Activated CD8-positive, alpha-beta T cell treated with anti-CD3 and anti-CD28 coated beads, Interleukin-2, amount 10 ng/mL, durations not matched to agents 7 days and 5 days (primary cell): ENCODE data around the gene FSIP1. TPM values are rescaled to one million over a fixed set of nuclear protein-coding genes. Genes with fewer than 3 reads are reported as not detected.

ENCODE experiments used
- ATAC-seq: fragments of 150-1000 bp; cut with Tn5 transposase; one replicate; pipeline ENCODE4 v1.10.0; 2021; ENCODE audit warnings: moderate library complexity
- CTCF ChIA-PET: fragments of 350-600 bp; sonication (Branson Sonifier 250); formaldehyde crosslinking; loops from one replicate; lab custom pipeline; 2021; ENCODE audit warnings: antibody characterized with exemption; lab: Charles Lee
- POLR2A ChIA-PET: fragments of 350-600 bp; sonication (Branson Sonifier 250); formaldehyde crosslinking; loops from one replicate; lab custom pipeline; 2021; ENCODE audit warnings: antibody characterized with exemption; lab: Charles Lee
- DNase-seq: peaks from one replicate; pipeline ENCODE4 v3.0.0-alpha.2; 2020
- H3K27ac Mint-ChIP-seq: one replicate; pipeline ENCODE4 v1.8.0; 2021; ENCODE audit warnings: mild to moderate bottlenecking, mixed read lengths
- H3K27me3 Mint-ChIP-seq: one replicate; pipeline ENCODE4 v1.8.0; 2021; ENCODE audit warnings: low read depth, mixed read lengths
- H3K36me3 Mint-ChIP-seq: one replicate; pipeline ENCODE4 v1.8.0; 2021; ENCODE audit warnings: low read depth, mixed read lengths
- H3K4me1 Mint-ChIP-seq: one replicate; pipeline ENCODE4 v1.8.0; 2021; ENCODE audit warnings: low read depth, mixed read lengths
- H3K4me3 Mint-ChIP-seq: one replicate; pipeline ENCODE4 v1.8.0; 2021; ENCODE audit warnings: mild to moderate bottlenecking, mixed read lengths
- H3K9me3 Mint-ChIP-seq: one replicate; pipeline ENCODE4 v1.8.0; 2022; ENCODE audit warnings: mixed read lengths; ENCODE audit not compliant: insufficient read depth
- total RNA-seq, 2 experiments: library from RNA; stranded (reverse); gene quantifications; one replicate each; pipeline ENCODE4 v1.2.3, GENCODE V29; 2021

FSIP1 gene
- total RNA-seq, 2 experiments from 2014 or later = 0.73 to 1.0 TPM

DNA sequence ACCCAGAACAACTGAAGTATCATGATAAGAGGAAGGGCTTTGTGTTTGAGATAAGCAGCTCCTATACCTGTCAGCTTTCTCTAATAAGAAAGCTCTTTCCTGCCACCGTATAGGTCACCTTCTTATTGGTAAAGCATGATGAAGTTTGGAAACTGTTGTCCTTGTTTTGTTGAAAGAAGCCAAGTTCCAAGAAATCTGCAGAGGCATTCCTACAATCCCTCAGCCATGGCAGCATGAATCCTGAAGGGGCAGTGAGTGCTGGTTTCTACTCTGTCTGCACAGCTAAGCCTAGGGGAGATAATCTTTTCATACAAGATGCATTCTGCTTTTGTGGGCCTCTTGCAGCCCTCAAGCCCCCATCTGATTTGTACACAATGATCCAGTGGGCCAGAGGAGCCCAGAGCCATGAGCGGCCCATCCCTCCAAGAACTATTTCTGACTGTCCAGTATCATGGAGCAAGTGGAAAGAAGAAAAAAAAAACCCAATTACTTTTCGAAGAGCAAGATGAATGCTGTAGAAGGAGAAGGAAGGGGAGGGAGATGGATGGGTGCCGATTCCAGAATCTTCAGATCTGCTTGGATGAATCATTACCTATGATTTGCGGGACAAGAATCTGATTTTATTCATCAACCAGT is 203.7 kb downstream of the FSIP1 start:
- Mint-ChIP-seq H3K4me3 (no peak overlapping the region), H3K9me3 (no peaks in the 10 kb centered on the region), H3K4me1 (peaks cover 29% of the 10 kb centered on the region), H3K27me3 (peaks cover 56% of the 10 kb centered on the region), H3K36me3 (no peaks in the 10 kb centered on the region), H3K27ac (no peak overlapping the region)
- DNase-seq (no peak), ATAC-seq (no peak)
- ChIA-PET CTCF (interaction anchor here (0.7 to 11.0 kb wide), 10 partner anchors 25 to 1128 kb away, joined by 3 to 179 read pairs (median 4); no protein-coding TSS in a partner anchor), POLR2A (no interaction called here)

- Mint-ChIP-seq H3K27me3 (peaks cover 45% of the 10 kb centered on the region), H3K9me3 (no peaks in the 10 kb centered on the region), H3K27ac (no peak overlapping the region), H3K4me3 (no peak overlapping the region), H3K4me1 (peaks cover 7% of the 10 kb centered on the region), H3K36me3 (no peaks in the 10 kb centered on the region)
- no peak for ATAC-seq
- POLR2A ChIA-PET = no interaction called here
- DNase-seq = no peak
- CTCF ChIA-PET = no interaction called here
These were observed 207.5 kb downstream of the FSIP1 start for GRCh38 chr15:39575180-39575579.

- Mint-ChIP-seq H3K9me3 (no peaks in the 10 kb centered on the region), H3K27ac (no peak overlapping the region), H3K36me3 (no peaks in the 10 kb centered on the region), H3K4me3 (no peak overlapping the region), H3K27me3 (peaks cover 42% of the 10 kb centered on the region), H3K4me1 (no peaks in the 10 kb centered on the region)
- no peak for ATAC-seq
- CTCF ChIA-PET = no interaction called here
- POLR2A ChIA-PET = no interaction called here
- DNase-seq = no peak
These were observed 208.2 kb downstream of the FSIP1 start for GRCh38 chr15:39574427-39574826.

DNA sequence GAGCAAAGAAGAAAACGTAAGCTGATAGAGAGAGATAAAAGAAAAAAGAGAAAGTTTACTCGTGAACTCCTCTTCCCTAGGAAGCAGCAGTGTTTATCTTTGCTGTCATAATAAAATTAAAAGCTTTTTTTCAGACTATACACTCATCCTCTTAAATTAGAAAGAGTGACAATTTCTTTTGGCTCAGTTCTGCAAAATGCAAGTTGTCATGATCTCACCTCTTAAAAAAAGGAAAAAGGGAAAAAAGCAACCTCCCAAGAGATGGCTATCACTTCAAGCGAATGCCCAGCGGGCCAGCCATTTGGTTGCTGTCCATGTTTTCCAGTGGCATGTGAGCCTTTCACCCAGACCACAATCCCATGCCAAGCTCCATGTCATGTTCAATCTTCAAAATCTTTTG is 208.8 kb downstream of the FSIP1 start:
- no peak for ATAC-seq
- H3K4me1 Mint-ChIP-seq = no peaks in the 10 kb centered on the region
- peaks cover 40% of the 10 kb centered on the region for H3K27me3 Mint-ChIP-seq

DNA sequence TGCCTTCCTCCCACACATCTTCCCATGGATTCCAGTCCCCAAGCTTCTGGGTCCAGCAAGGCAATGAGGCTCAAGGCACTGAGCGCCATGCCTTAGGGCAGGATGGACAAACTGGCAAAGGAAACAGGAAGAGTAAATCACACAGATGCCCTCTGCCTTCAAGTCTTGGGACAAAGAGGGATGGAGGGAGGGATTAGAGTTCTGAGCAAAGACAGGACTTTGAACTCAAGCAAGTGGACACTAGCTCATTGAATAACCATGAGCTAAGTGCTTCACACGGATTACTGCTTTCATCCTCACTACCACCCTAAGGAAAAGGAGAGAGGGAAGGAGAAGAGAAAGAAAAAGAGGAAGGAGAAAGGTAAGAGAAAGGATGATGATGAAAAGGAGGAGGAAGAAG is 209.4 kb downstream of the FSIP1 start:
- peaks cover 34% of the 10 kb centered on the region for H3K27me3 Mint-ChIP-seq

More for the DNA sequence above, 208.8 kb downstream of the FSIP1 start:
- Mint-ChIP-seq H3K9me3 (no peaks in the 10 kb centered on the region), H3K36me3 (no peaks in the 10 kb centered on the region), H3K27ac (no peak overlapping the region), H3K4me3 (no peak overlapping the region)
- ChIA-PET CTCF (no interaction called here), POLR2A (no interaction called here)
- DNase-seq = no peak

GRCh38 chr15:39565851-39566250 is 216.8 kb downstream of the FSIP1 start:
- CTCF ChIA-PET = no interaction called here
- Mint-ChIP-seq H3K36me3 (no peaks in the 10 kb centered on the region), H3K27me3 (peaks cover 13% of the 10 kb centered on the region), H3K9me3 (no peaks in the 10 kb centered on the region), H3K4me3 (no peak overlapping the region), H3K4me1 (no peaks in the 10 kb centered on the region), H3K27ac (no peak overlapping the region)
- DNase-seq (no peak), ATAC-seq (no peak)
- POLR2A ChIA-PET = no interaction called here

More for the DNA sequence above, 209.4 kb downstream of the FSIP1 start:
- Mint-ChIP-seq H3K4me3 (no peak overlapping the region), H3K4me1 (no peaks in the 10 kb centered on the region), H3K27ac (no peak overlapping the region), H3K36me3 (no peaks in the 10 kb centered on the region), H3K9me3 (no peaks in the 10 kb centered on the region)
- ATAC-seq (no peak), DNase-seq (no peak)
- POLR2A ChIA-PET = no interaction called here
- CTCF ChIA-PET = no interaction called here

DNA sequence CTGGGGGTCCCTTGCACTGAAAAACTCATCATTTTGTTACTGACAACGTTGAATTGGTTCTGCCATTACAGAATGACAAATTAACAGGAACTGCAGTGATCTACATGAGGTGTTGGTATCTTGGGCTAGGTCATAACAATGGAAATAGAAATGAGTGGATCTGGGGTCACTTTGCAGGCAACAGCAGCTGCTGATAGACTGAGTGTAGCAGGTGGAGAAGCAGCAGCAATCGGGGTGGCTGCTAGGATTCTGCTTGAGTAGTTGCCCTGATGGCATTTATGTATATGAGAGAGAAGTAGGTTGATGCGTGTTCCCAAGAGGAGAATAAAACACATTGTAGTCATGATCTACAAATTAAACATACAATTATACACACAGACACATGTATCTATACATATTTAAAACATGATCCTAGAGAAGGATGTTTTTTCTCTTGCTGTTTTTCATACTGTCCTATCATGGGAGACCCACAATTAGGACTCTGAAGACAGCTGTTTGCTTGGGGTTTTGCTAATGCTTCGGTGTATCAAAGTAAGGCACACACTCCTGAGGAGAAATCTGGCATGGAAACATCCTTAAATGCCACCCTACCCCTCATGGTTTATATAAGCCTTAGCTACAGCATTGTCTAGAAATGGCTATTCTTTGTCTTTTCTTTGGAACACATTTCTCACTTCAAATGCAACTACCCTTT is 217.5 kb downstream of the FSIP1 start:
- H3K27me3 Mint-ChIP-seq = peaks cover 13% of the 10 kb centered on the region
- ChIA-PET POLR2A (no interaction called here), CTCF (no interaction called here)
- no peak for DNase-seq
- no peaks in the 10 kb centered on the region for H3K9me3 Mint-ChIP-seq
- H3K36me3 Mint-ChIP-seq = no peaks in the 10 kb centered on the region
- H3K4me1 Mint-ChIP-seq = no peaks in the 10 kb centered on the region
- no peak for ATAC-seq
- no peak overlapping the region for H3K4me3 Mint-ChIP-seq
- H3K27ac Mint-ChIP-seq = no peak overlapping the region

- Mint-ChIP-seq H3K4me1 (peaks cover 2% of the 10 kb centered on the region), H3K27ac (no peak overlapping the region), H3K36me3 (no peaks in the 10 kb centered on the region), H3K4me3 (no peak overlapping the region), H3K9me3 (no peaks in the 10 kb centered on the region), H3K27me3 (peaks cover 9% of the 10 kb centered on the region)
- ChIA-PET CTCF (no interaction called here), POLR2A (no interaction called here)
- ATAC-seq (no peak), DNase-seq (no peak)
These were observed 224.2 kb downstream of the FSIP1 start for GRCh38 chr15:39558421-39558820.

GRCh38 chr15:39556461-39556860 is 226.2 kb downstream of the FSIP1 start:
- CTCF ChIA-PET = no interaction called here
- peaks cover 8% of the 10 kb centered on the region for H3K4me1 Mint-ChIP-seq
- H3K4me3 Mint-ChIP-seq = no peak overlapping the region
- H3K27me3 Mint-ChIP-seq = peaks cover 9% of the 10 kb centered on the region
- no peak for ATAC-seq
- POLR2A ChIA-PET = no interaction called here
- no peak overlapping the region for H3K27ac Mint-ChIP-seq
- H3K36me3 Mint-ChIP-seq = no peaks in the 10 kb centered on the region
- DNase-seq = no peak
- no peaks in the 10 kb centered on the region for H3K9me3 Mint-ChIP-seq

DNA sequence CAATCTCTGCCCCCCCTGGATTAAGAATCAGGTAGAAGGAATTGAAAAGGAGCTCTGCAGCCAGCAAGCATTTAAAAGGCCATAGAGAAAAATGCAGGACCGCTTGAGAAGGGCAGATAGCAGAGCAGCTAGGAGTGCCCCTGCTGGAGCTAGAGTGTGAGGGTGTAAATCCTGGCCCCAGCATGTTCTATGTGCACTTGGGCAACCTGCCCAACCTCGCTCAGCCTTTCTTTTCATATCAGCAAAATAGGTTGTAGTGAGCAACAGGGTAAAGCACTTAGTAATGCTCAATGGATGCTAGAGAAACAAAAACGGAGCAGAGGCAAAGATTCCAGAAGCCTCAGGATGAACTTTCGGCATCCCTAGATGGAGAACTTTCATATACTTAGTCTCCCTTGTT is 226.8 kb downstream of the FSIP1 start:
- Mint-ChIP-seq H3K27ac (no peak overlapping the region), H3K4me3 (no peak overlapping the region), H3K36me3 (no peaks in the 10 kb centered on the region), H3K27me3 (peaks cover 7% of the 10 kb centered on the region), H3K4me1 (peaks cover 8% of the 10 kb centered on the region), H3K9me3 (no peaks in the 10 kb centered on the region)
- POLR2A ChIA-PET = no interaction called here
- CTCF ChIA-PET = no interaction called here
- ATAC-seq (no peak), DNase-seq (no peak)

DNA sequence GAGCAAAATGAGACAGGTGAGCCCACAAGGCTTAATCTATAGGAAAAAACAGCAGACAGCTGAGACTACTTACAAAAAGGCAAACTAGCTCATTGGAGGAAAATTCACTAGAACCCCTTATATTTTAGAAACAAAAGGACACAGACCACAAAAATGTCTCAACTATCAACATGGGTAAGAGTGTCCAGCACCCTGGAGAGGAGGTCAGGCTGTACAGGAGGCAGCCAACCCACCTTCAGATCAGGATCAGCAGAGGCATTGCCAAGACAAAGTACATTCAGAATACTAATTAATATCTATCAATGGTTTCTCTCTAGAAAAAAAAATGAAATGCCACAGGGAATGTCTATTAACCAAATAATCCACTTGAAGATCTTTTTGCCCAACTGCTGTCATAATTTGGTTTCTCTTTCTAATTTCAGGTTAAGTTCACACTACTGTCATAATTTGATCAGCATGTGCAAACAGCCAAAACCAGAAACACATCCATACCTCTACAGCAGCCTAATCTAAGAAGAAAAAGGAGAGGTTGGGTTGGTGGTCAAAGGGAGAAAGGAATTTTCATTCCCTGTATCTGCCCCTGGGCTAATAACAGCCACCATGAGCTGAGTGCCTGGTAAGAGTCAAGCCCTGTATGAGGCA is 227.8 kb downstream of the FSIP1 start:
- H3K36me3 Mint-ChIP-seq = no peaks in the 10 kb centered on the region
- CTCF ChIA-PET = no interaction called here
- peaks cover 7% of the 10 kb centered on the region for H3K27me3 Mint-ChIP-seq
- ATAC-seq (no peak), DNase-seq (no peak)
- H3K4me3 Mint-ChIP-seq = no peak overlapping the region
- H3K4me1 Mint-ChIP-seq = peaks cover 8% of the 10 kb centered on the region
- no peak overlapping the region for H3K27ac Mint-ChIP-seq
- POLR2A ChIA-PET = no interaction called here
- H3K9me3 Mint-ChIP-seq = no peaks in the 10 kb centered on the region

GRCh38 chr15:39553947-39554693 is 228.5 kb downstream of the FSIP1 start:
- CTCF ChIA-PET = no interaction called here
- Mint-ChIP-seq H3K27me3 (peaks cover 7% of the 10 kb centered on the region), H3K9me3 (no peaks in the 10 kb centered on the region), H3K4me3 (no peak overlapping the region), H3K36me3 (no peaks in the 10 kb centered on the region), H3K27ac (no peak overlapping the region), H3K4me1 (peaks cover 8% of the 10 kb centered on the region)
- DNase-seq (no peak), ATAC-seq (no peak)
- POLR2A ChIA-PET = no interaction called here
